Neural crest cell (in vitro differentiated cells): ENCODE measurements around the gene HOXD12. TPM values are rescaled to one million over a fixed set of nuclear protein-coding genes. Genes with fewer than 3 reads are reported as not detected.

Experiments used
- DNase-seq: peaks from one replicate; pipeline ENCODE4 v3.0.0; 2021; ENCODE audit warnings: low read depth, mixed read lengths, low spot score
- H3K27ac Mint-ChIP-seq: one replicate; pipeline ENCODE4 v1.8.0; 2021; ENCODE audit warnings: mild to moderate bottlenecking, mixed read lengths; ENCODE audit not compliant: unreplicated experiment
- H3K27me3 Mint-ChIP-seq: 2 replicates; pipeline ENCODE4 v1.8.0; 2021; ENCODE audit warnings: low read depth, mild to moderate bottlenecking, mixed read lengths
- H3K36me3 Mint-ChIP-seq: 2 replicates; pipeline ENCODE4 v1.8.0; 2021; ENCODE audit warnings: low read depth, mild to moderate bottlenecking, mixed read lengths
- H3K4me1 Mint-ChIP-seq: 2 replicates; pipeline ENCODE4 v1.8.0; 2021; ENCODE audit warnings: mixed read lengths
- H3K4me3 Mint-ChIP-seq: one replicate; pipeline ENCODE4 v1.8.0; 2021; ENCODE audit warnings: mild to moderate bottlenecking, mixed read lengths
- H3K9me3 Mint-ChIP-seq: 2 replicates; pipeline ENCODE4 v1.8.0; 2021; ENCODE audit warnings: mixed read lengths
- CTCF ChIP-seq: fragments of 200-600 bp; sonication (generic); conservative IDR thresholded peaks from 2 replicates; pipeline ENCODE4 v1.5.0; 2021; ENCODE audit warnings: antibody characterized with exemption, mild to moderate bottlenecking
- total RNA-seq: library from RNA; stranded (reverse); gene quantifications from 2 replicates; pipeline ENCODE4 v1.2.1, GENCODE V29; 2021

Gene HOXD12
- total RNA-seq, 1 donor from 2014 or later = not detected

GRCh38 chr2:176085861-176086771, 13.5 kb upstream of the HOXD12 start:
- Mint-ChIP-seq H3K36me3 (peaks cover 6% of the 10 kb centered on the region), H3K9me3 (no peaks in the 10 kb centered on the region), H3K27me3 (peaks cover 100% of the 10 kb centered on the region), H3K4me3 (peak overlapping the region; percentile 54), H3K27ac (no peak overlapping the region), H3K4me1 (peaks cover 9% of the 10 kb centered on the region)
- TF ChIP-seq CTCF = peak; percentile 63
- DNase-seq = no peak

- Mint-ChIP-seq H3K27me3 (peaks cover 98% of the 10 kb centered on the region), H3K27ac (no peak overlapping the region), H3K9me3 (no peaks in the 10 kb centered on the region), H3K4me1 (peaks cover 13% of the 10 kb centered on the region), H3K4me3 (peak overlapping the region; percentile 77), H3K36me3 (peaks cover 5% of the 10 kb centered on the region)
- DNase-seq = no peak
- TF ChIP-seq CTCF = no peak
These were observed 12.1 kb upstream of the HOXD12 start for GRCh38 chr2:176087330-176088047.

GRCh38 chr2:176088048-176088936, 11.3 kb upstream of the HOXD12 start:
- H3K27me3 Mint-ChIP-seq = peaks cover 96% of the 10 kb centered on the region
- peaks cover 2% of the 10 kb centered on the region for H3K36me3 Mint-ChIP-seq
- peaks cover 14% of the 10 kb centered on the region for H3K4me1 Mint-ChIP-seq
- H3K27ac Mint-ChIP-seq = no peak overlapping the region
- DNase-seq = peak; percentile 62
- no peaks in the 10 kb centered on the region for H3K9me3 Mint-ChIP-seq
- TF ChIP-seq CTCF = peak; percentile 72
- peak overlapping the region; percentile 77 for H3K4me3 Mint-ChIP-seq

- Mint-ChIP-seq H3K9me3 (no peaks in the 10 kb centered on the region), H3K36me3 (peaks cover 2% of the 10 kb centered on the region), H3K4me1 (peaks cover 16% of the 10 kb centered on the region), H3K4me3 (no peak overlapping the region), H3K27ac (no peak overlapping the region), H3K27me3 (peaks cover 96% of the 10 kb centered on the region)
- no peak for DNase-seq
- TF ChIP-seq CTCF = no peak
These were observed 10.4 kb upstream of the HOXD12 start for GRCh38 chr2:176088937-176089842.
